WTC11 (cell line): ENCODE measurements around the gene TXNDC2. TPM values are rescaled to one million over a fixed set of nuclear protein-coding genes. Genes with fewer than 3 reads are reported as not detected.

Source experiments
- ATAC-seq: fragments of 200-7000 bp; cut with Tn5 transposase; 2 replicates; pipeline ENCODE4 v1.10.0; 2021; ENCODE audit warnings: mild to moderate bottlenecking, moderate library complexity
- CTCF ChIA-PET: fragments of 300-600 bp; sonication (Branson Sonifier 250); formaldehyde crosslinking; loops from one replicate; lab custom pipeline; 2021; ENCODE audit warnings: antibody characterized with exemption; lab: Charles Lee
- POLR2A ChIA-PET: fragments of 350-600 bp; sonication (Branson Sonifier 250); formaldehyde crosslinking; loops from one replicate; lab custom pipeline; 2021; ENCODE audit warnings: antibody characterized with exemption; lab: Charles Lee
- DNase-seq: peaks from one replicate; pipeline ENCODE4 v3.0.0; 2021; ENCODE audit warnings: low spot score
- H3K27ac Mint-ChIP-seq: 2 replicates; pipeline ENCODE4 v1.8.0; 2021; ENCODE audit warnings: mixed read lengths
- H3K27me3 Mint-ChIP-seq: 2 replicates; pipeline ENCODE4 v1.8.0; 2021; ENCODE audit warnings: low read depth, mild to moderate bottlenecking, moderate library complexity, mixed read lengths
- H3K36me3 Mint-ChIP-seq: 2 replicates; pipeline ENCODE4 v1.8.0; 2021; ENCODE audit warnings: mixed read lengths
- H3K4me1 Mint-ChIP-seq: 2 replicates; pipeline ENCODE4 v1.8.0; 2022; ENCODE audit warnings: mixed read lengths
- H3K4me3 Mint-ChIP-seq: 2 replicates; pipeline ENCODE4 v1.8.0; 2021; ENCODE audit warnings: mild to moderate bottlenecking, moderate library complexity, mixed read lengths
- H3K9me3 Mint-ChIP-seq: 2 replicates; pipeline ENCODE4 v1.8.0; 2021; ENCODE audit warnings: mixed read lengths
- AFF4 ChIP-seq: sonication (generic); formaldehyde crosslinking; IDR thresholded peaks from 2 replicates; pipeline ENCODE4 v1.8.1; 2023; ENCODE audit warnings: mild to moderate bottlenecking, missing genetic modification reagents, borderline replicate concordance
- CBFB ChIP-seq: sonication (generic); formaldehyde crosslinking; IDR thresholded peaks from 2 replicates; pipeline ENCODE4 v1.8.1; 2022; ENCODE audit warnings: mild to moderate bottlenecking, low read depth, missing genetic modification reagents
- CDX4 ChIP-seq: fragments of 250-450 bp; sonication (Bioruptor Pico); IDR thresholded peaks from 2 replicates; pipeline ENCODE4 v1.9.0; 2021; ENCODE audit warnings: moderate library complexity, mild to moderate bottlenecking, inconsistent platforms, borderline replicate concordance
- E2F1 ChIP-seq: sonication (generic); formaldehyde crosslinking; IDR thresholded peaks from 2 replicates; pipeline ENCODE4 v1.8.0; 2022; ENCODE audit warnings: mild to moderate bottlenecking, missing genetic modification reagents
- FOXK1 ChIP-seq: sonication (generic); formaldehyde crosslinking; IDR thresholded peaks from 2 replicates; pipeline ENCODE4 v1.8.0; 2022; ENCODE audit warnings: mild to moderate bottlenecking, moderate library complexity, missing genetic modification reagents
- FOXP4 ChIP-seq: sonication (generic); formaldehyde crosslinking; IDR thresholded peaks from 2 replicates; pipeline ENCODE4 v1.8.0; 2022; ENCODE audit warnings: mild to moderate bottlenecking, missing genetic modification reagents
- GABPB1 ChIP-seq: sonication (generic); formaldehyde crosslinking; IDR thresholded peaks from 2 replicates; pipeline ENCODE4 v1.8.1; 2023; ENCODE audit warnings: mild to moderate bottlenecking, missing genetic modification reagents
- GRHL2 ChIP-seq: fragments of 250-450 bp; sonication (Bioruptor Pico); IDR thresholded peaks from 2 replicates; pipeline ENCODE4 v1.8.0; 2022; ENCODE audit warnings: mild to moderate bottlenecking, moderate library complexity; ENCODE audit not compliant: insufficient replicate concordance, severe bottlenecking
- RORB ChIP-seq: fragments of 250-450 bp; sonication (Bioruptor Pico); IDR thresholded peaks from 2 replicates; pipeline ENCODE4 v1.9.0; 2021; ENCODE audit warnings: mild to moderate bottlenecking
- SMAD4 ChIP-seq: sonication (generic); formaldehyde crosslinking; IDR thresholded peaks from 2 replicates; pipeline ENCODE4 v1.8.0; 2022; ENCODE audit warnings: mild to moderate bottlenecking, missing genetic modification reagents
- ZBTB43 ChIP-seq: sonication (generic); formaldehyde crosslinking; IDR thresholded peaks from 2 replicates; pipeline ENCODE4 v1.8.1; 2023; ENCODE audit warnings: mild to moderate bottlenecking, missing genetic modification reagents
- ZNF121 ChIP-seq: sonication (generic); formaldehyde crosslinking; IDR thresholded peaks from 2 replicates; pipeline ENCODE4 v1.8.0; 2023; ENCODE audit warnings: missing genetic modification reagents
- ZNF281 ChIP-seq: sonication (generic); formaldehyde crosslinking; IDR thresholded peaks from 2 replicates; pipeline ENCODE4 v1.8.0; 2023; ENCODE audit warnings: mild to moderate bottlenecking, missing genetic modification reagents
- ZNF423 ChIP-seq: fragments of 250-450 bp; sonication (Bioruptor Pico); IDR thresholded peaks from 2 replicates; pipeline ENCODE4 v2.1.2; 2022; ENCODE audit warnings: mild to moderate bottlenecking, moderate library complexity
- ZSCAN18 ChIP-seq: fragments of 250-450 bp; sonication (Bioruptor Pico); IDR thresholded peaks from 2 replicates; pipeline ENCODE4 v2.1.2; 2022; ENCODE audit warnings: mild to moderate bottlenecking, moderate library complexity
- total RNA-seq: library from RNA; stranded (reverse); gene quantifications from 3 replicates; pipeline ENCODE4 v1.2.3, GENCODE V29; 2021

Gene TXNDC2
- total RNA-seq, 1 experiment from 2014 or later = 0.26 TPM

- no peak for TF ChIP-seq ZSCAN18 (CRISPR knock-in tag)
- no peak for TF ChIP-seq FOXK1 (CRISPR knock-in tag)
- TF ChIP-seq ZNF121 (CRISPR knock-in tag) = no peak
- TF ChIP-seq GABPB1 (CRISPR knock-in tag) = no peak
- no peak for TF ChIP-seq CDX4 (CRISPR knock-in tag)
These were observed 24.3 kb downstream of the TXNDC2 start (continued) for GRCh38 chr18:9910071-9910470.

GRCh38 chr18:9910661-9911060 is 24.9 kb downstream of the TXNDC2 start:
- ChIA-PET CTCF (no interaction called here), POLR2A (no interaction called here)
- DNase-seq (no peak), ATAC-seq (no peak)
- Mint-ChIP-seq H3K4me1 (peaks cover 12% of the 10 kb centered on the region), H3K36me3 (no peaks in the 10 kb centered on the region), H3K9me3 (peaks cover 5% of the 10 kb centered on the region; the same call in 1 of the 2 replicates), H3K4me3 (no peak overlapping the region), H3K27me3 (no peaks in the 10 kb centered on the region; the same call in 1 of the 2 replicates), H3K27ac (no peak overlapping the region)
- TF ChIP-seq AFF4 (CRISPR knock-in tag) (no peak), CBFB (CRISPR knock-in tag) (no peak), RORB (CRISPR knock-in tag) (no peak), GRHL2 (CRISPR knock-in tag) (no peak), SMAD4 (CRISPR knock-in tag) (no peak), E2F1 (no peak), ZNF281 (CRISPR knock-in tag) (no peak), ZBTB43 (CRISPR knock-in tag) (no peak), ZNF423 (CRISPR knock-in tag) (no peak), FOXP4 (CRISPR knock-in tag) (no peak)
